K562 (cell line): Measurements from ENCODE around the gene SLC7A6. TPM values are rescaled to one million over a fixed set of nuclear protein-coding genes. Genes with fewer than 3 reads are reported as not detected.

ENCODE experiments used
- DIDO1 ChIP-seq: fragments of 450-650 bp; IDR thresholded peaks from 2 replicates; pipeline ENCODE4 v1.6.1; 2016; ENCODE audit warnings: low read depth, missing biosample characterization, missing genetic modification characterization
- E2F4 ChIP-seq: sonication (generic); formaldehyde crosslinking; IDR thresholded peaks from 2 replicates; pipeline ENCODE4 v1.8.0; 2022; ENCODE audit warnings: mild to moderate bottlenecking, low read depth, missing genetic modification reagents
- EHMT2 ChIP-seq: fragments of 450-650 bp; IDR thresholded peaks from 2 replicates; pipeline ENCODE4 v1.6.1; 2018; ENCODE audit warnings: antibody characterized with exemption
- FIP1L1 ChIP-seq: fragments of 200-400 bp; formaldehyde crosslinking; IDR thresholded peaks from 2 replicates; pipeline ENCODE4 v1.6.1; 2018; ENCODE audit warnings: mild to moderate bottlenecking, low read depth, low read length; ENCODE audit not compliant: poor library complexity, severe bottlenecking
- MAFK ChIP-seq: IDR thresholded peaks from 2 replicates; pipeline ENCODE4 v1.6.1; 2011; ENCODE audit warnings: low read length, improper control_type of control experiment
- MEIS2 ChIP-seq: fragments of 450-650 bp; IDR thresholded peaks from 2 replicates; pipeline ENCODE4 v1.6.1; 2014; ENCODE audit warnings: mild to moderate bottlenecking; ENCODE audit not compliant: partially characterized antibody
- MNT ChIP-seq, 2 experiments: fragments of 450-650 bp; conservative IDR thresholded peaks; 2 replicates each; pipeline ENCODE4 v1.6.1; 2017; ENCODE audit warnings: mild to moderate bottlenecking in 2 of 2, moderate library complexity in 2 of 2
- RNF219 ChIP-seq: fragments of 250-450 bp; sonication (Bioruptor Pico); IDR thresholded peaks from 2 replicates; pipeline ENCODE4 v1.5.0; 2022; ENCODE audit warnings: mild to moderate bottlenecking
- SAP30 ChIP-seq: fragments of 200-600 bp; sonication (generic); IDR thresholded peaks from 2 replicates; pipeline ENCODE4 v1.6.1; 2012; ENCODE audit warnings: borderline replicate concordance, low read depth, mild to moderate bottlenecking, moderate library complexity, low read length, control low read depth, inconsistent platforms; ENCODE audit not compliant: insufficient read depth, poor library complexity, severe bottlenecking
- SPI1 ChIP-seq: IDR thresholded peaks from 2 replicates; pipeline ENCODE4 v1.6.1; 2011; ENCODE audit warnings: low read depth, low read length, control low read depth, borderline replicate concordance
- TAF1 ChIP-seq: IDR thresholded peaks from 2 replicates; pipeline ENCODE4 v1.6.1; 2011; ENCODE audit warnings: mild to moderate bottlenecking, low read length, moderate library complexity; ENCODE audit not compliant: insufficient read depth, control insufficient read depth, severe bottlenecking; ENCODE audit errors: extremely low read depth
- THRB ChIP-seq: fragments of 450-650 bp; formaldehyde crosslinking; conservative IDR thresholded peaks from 2 replicates; pipeline ENCODE4 v1.4.0; 2022; ENCODE audit warnings: mild to moderate bottlenecking, missing genetic modification characterization
- ZBTB49 ChIP-seq: sonication (generic); formaldehyde crosslinking; IDR thresholded peaks from 2 replicates; pipeline ENCODE4 v1.8.0; 2022; ENCODE audit warnings: missing genetic modification reagents, mild to moderate bottlenecking, borderline replicate concordance
- ZNF253 ChIP-seq: fragments of 250-450 bp; sonication (Bioruptor Pico); conservative IDR thresholded peaks from 2 replicates; pipeline ENCODE4 v1.6.1; 2021; ENCODE audit warnings: mild to moderate bottlenecking
- ZNF282 ChIP-seq: sonication (generic); formaldehyde crosslinking; IDR thresholded peaks from 2 replicates; pipeline ENCODE4 v1.8.1; 2023; ENCODE audit warnings: missing genetic modification reagents
- ZNF589 ChIP-seq: fragments of 200-800 bp; sonication (Bioruptor generic); IDR thresholded peaks from 2 replicates; pipeline ENCODE4 v1.6.1; 2016; ENCODE audit warnings: low read depth, missing genetic modification characterization, missing compliant biosample characterization
- polyA plus RNA-seq, 8 experiments: library from polyadenylated mRNA; depleted of rRNA in 4 of 8; stranded (reverse) in 5 of 8; unstranded in 3 of 8; fragments of >200 nt; fragmentation: Nextera tagmentation in 2 of 8; fragmentation: Illumina TruSeq in 1 of 8; extraction: Ambion mirVana in 2 of 8; extraction: Trizol in 1 of 8; gene quantifications; 2 replicates each; pipeline versions ENCODE4 v1.2.1 to v1.2.3, GENCODE V29; 2011 to 2014; ENCODE audit warnings: inconsistent platforms in 1 of 8, missing spikeins in 1 of 8
- total RNA-seq, 7 experiments: library from RNA; depleted of rRNA in 6 of 7; stranded (reverse); fragments of >200 nt in 6 of 7; fragmentation: Illumina TruSeq in 2 of 7; extraction: Trizol in 2 of 7; gene quantifications; 2 replicates each; pipeline versions ENCODE4 v1.2.1 to v1.2.3, GENCODE V29; 2011 to 2021; ENCODE audit warnings: low replicate concordance in 1 of 7

SLC7A6 gene
- total and polyA plus RNA-seq, 9 of the 15 experiments (the other 6 are each of a cell fraction or from before 2014, with no cell fraction given) = 12.6 to 60.1 (median 29.8) TPM

GRCh38 chr16:68244903-68245853, 19.1 kb upstream of the SLC7A6 start, which contains the start of gene PLA2G15 (continued):
- 0 out of 2 replicates have a peak, but pooled peaks have one; percentile 38 for TF ChIP-seq ZBTB49 (CRISPR knock-in tag)
- peak; percentile 84 for TF ChIP-seq SPI1
- TF ChIP-seq MNT (conservative IDR thresholded peaks at IDR 0.05) = peak; percentile 78 to 90
- TF ChIP-seq EHMT2 = no peak
- no peak for TF ChIP-seq MEIS2
- peak; percentile 45; the same call in 1 of the 2 replicates for TF ChIP-seq DIDO1 (tag)
- no peak for TF ChIP-seq ZNF282 (CRISPR knock-in tag)
- no peak for TF ChIP-seq THRB
- no peak for TF ChIP-seq ZNF589 (CRISPR knock-in tag)
- no peak for TF ChIP-seq ZNF253 (CRISPR knock-in tag)
- no peak for TF ChIP-seq RNF219 (CRISPR knock-in tag)
- TF ChIP-seq TAF1 = peak; percentile 43
- TF ChIP-seq MAFK = 0 out of 2 replicates have a peak, but pooled peaks have one; percentile 2
- peak; percentile 39 for TF ChIP-seq FIP1L1
- peak; percentile 49 for TF ChIP-seq SAP30
- TF ChIP-seq E2F4 (CRISPR knock-in tag) = 0 out of 2 replicates have a peak, but pooled peaks have one; percentile 53
